Urinary bladder (tissue), 4 donors: ENCODE data around the gene URM1. TPM values are rescaled to one million over a fixed set of nuclear protein-coding genes. Genes with fewer than 3 reads are reported as not detected.

Experiments used
- DNase-seq: peaks from one replicate; pipeline ENCODE4 v3.0.0-alpha.2; 2015; ENCODE audit errors: extremely low spot score
- H3K27ac ChIP-seq: one replicate; pipeline ENCODE4 v1.5.1; 2013; ENCODE audit warnings: low read depth, mild to moderate bottlenecking, moderate library complexity
- H3K36me3 ChIP-seq: one replicate; pipeline ENCODE4 v1.6.1; 2013; ENCODE audit warnings: mild to moderate bottlenecking, moderate library complexity; ENCODE audit not compliant: insufficient read depth
- H3K4me1 ChIP-seq: one replicate; pipeline ENCODE4 v1.6.1; 2013; ENCODE audit warnings: mild to moderate bottlenecking, moderate library complexity; ENCODE audit not compliant: insufficient read depth
- H3K4me3 ChIP-seq: one replicate; pipeline ENCODE4 v1.5.1; 2013; ENCODE audit warnings: low read depth, low read length
- WGBS: extraction: QIAGEN DNeasy Blood & Tissue Kit; methylation state at CpG from one replicate; pipeline ENCODE4 v1.1.7; 2013; 5-methylcytosine and 5-hydroxymethylcytosine counted together
- polyA plus RNA-seq: library from polyadenylated mRNA; stranded (reverse); fragments of 200-250 nt; gene quantifications from one replicate; pipeline ENCODE4 v1.2.3, GENCODE V29; 2013
- total RNA-seq: library from RNA; depleted of rRNA; stranded (reverse); fragments of >200 nt; gene quantifications from one replicate; pipeline ENCODE4 v1.2.3, GENCODE V29; 2014
- donor health status: healthy with polysubstance abuse.
- donor health status: healthy.

The URM1 gene
- total and polyA plus RNA-seq, 2 donors, result 21.1 to 71.1 TPM

- Histone ChIP-seq H3K27ac (no peak overlapping the region), H3K4me1 (no peaks in the 10 kb centered on the region), H3K36me3 (no peaks in the 10 kb centered on the region), H3K4me3 (no peak overlapping the region)
- 94% methylated on average over 15 of the region's 15 CpGs for WGBS
- DNase-seq, result no peak
Measured at GRCh38 chr9:128424268-128424780, 53.1 kb downstream of the URM1 start.

DNA sequence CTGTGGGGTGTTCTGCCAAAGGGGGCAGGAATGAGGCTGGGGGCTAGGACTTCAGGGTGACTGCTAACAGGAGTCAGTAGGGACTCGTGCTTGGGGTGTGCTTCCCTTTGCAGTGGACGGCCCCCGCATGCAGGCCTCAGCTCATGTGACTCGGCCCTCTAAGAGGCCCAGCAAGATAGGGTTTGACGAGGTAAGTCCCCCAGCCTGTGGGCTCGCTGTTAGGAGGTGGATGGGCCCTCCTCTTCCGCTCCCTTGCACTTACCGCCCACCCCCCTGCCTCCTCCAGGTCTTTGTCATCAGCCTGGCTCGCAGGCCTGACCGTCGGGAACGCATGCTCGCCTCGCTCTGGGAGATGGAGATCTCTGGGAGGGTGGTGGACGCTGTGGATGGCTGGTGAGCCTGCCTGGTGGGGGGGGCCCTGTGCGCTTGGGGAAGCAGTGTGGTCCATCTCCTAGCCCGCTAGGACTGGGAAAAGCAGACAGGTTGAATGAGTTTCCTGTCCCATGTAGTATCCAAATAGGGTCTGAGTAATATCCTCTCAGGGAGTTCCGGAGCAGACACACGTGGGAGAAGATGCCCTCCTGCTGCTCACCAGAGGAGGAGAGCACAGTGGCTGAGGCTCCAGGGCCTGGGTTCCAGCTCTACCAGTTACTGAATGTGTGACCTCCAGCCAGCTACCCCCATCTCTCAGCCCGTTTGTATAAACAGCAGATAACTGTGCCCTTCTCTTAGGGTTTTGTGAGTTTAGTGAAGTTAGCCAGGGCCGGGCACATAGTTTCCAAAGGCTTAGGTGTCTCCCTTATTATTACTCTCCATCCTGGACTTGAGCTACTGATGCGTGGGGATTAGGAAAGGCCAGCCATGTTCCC, 57.7 kb downstream of the URM1 start:
- Histone ChIP-seq H3K27ac (no peak overlapping the region), H3K4me3 (no peak overlapping the region), H3K36me3 (no peaks in the 10 kb centered on the region), H3K4me1 (no peaks in the 10 kb centered on the region)
- no peak for DNase-seq
- 71% methylated on average over 22 of the region's 22 CpGs for WGBS

GRCh38 chr9:128429513-128430086, 58.4 kb downstream of the URM1 start:
- DNase-seq, result no peak
- Histone ChIP-seq H3K36me3 (no peaks in the 10 kb centered on the region), H3K27ac (no peak overlapping the region), H3K4me3 (no peak overlapping the region), H3K4me1 (no peaks in the 10 kb centered on the region)
- WGBS, result 84% methylated on average over 13 of the region's 13 CpGs

GRCh38 chr9:128431207-128431606, 60.0 kb downstream of the URM1 start:
- no peak overlapping the region for H3K4me3 ChIP-seq
- 94% methylated on average over 8 of the region's 8 CpGs for WGBS
- H3K4me1 ChIP-seq, result no peaks in the 10 kb centered on the region
- no peak overlapping the region for H3K27ac ChIP-seq
- no peak for DNase-seq
- H3K36me3 ChIP-seq, result no peaks in the 10 kb centered on the region

DNA sequence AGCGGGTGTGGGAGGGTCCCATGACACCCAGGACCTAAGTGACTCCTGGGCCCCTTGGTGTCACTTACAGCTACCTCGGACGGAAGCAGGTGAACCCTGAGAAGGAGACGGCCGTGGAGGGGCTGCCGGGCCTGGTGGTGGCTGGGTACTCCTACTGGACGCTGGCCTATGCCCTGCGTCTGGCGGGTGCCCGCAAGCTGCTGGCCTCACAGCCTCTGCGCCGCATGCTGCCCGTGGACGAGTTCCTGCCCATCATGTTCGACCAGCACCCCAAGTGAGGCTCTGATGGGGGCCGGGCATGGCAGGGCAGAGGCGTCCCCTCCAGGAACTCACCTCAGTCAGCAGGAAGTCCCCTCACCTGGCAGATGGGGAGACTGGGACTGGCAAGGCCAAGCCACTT, 63.2 kb downstream of the URM1 start:
- no peak overlapping the region for H3K27ac ChIP-seq
- H3K4me1 ChIP-seq, result no peaks in the 10 kb centered on the region
- no peak overlapping the region for H3K4me3 ChIP-seq
- no peaks in the 10 kb centered on the region for H3K36me3 ChIP-seq
- 92% methylated on average over 17 of the region's 17 CpGs for WGBS
- no peak for DNase-seq

GRCh38 chr9:128435611-128436010, 64.4 kb downstream of the URM1 start:
- Histone ChIP-seq H3K4me1 (no peaks in the 10 kb centered on the region), H3K36me3 (no peaks in the 10 kb centered on the region), H3K27ac (no peak overlapping the region), H3K4me3 (no peak overlapping the region)
- DNase-seq, result no peak
- WGBS, result 90% methylated on average over 18 of the region's 18 CpGs

GRCh38 chr9:128438343-128439109, 67.4 kb downstream of the URM1 start:
- Histone ChIP-seq H3K4me3 (no peak overlapping the region), H3K36me3 (no peaks in the 10 kb centered on the region), H3K4me1 (no peaks in the 10 kb centered on the region), H3K27ac (no peak overlapping the region)
- 30% methylated on average over 12 of the region's 12 CpGs for WGBS
- no peak for DNase-seq

- whole genome bisulfite sequencing, result 80% methylated on average over 7 of the region's 7 CpGs
Measured at GRCh38 chr9:128439273-128439672, 68.1 kb downstream of the URM1 start.

More at GRCh38 chr9:128439273-128439672, 68.1 kb downstream of the URM1 start:
- H3K36me3 ChIP-seq, result no peaks in the 10 kb centered on the region
- H3K27ac ChIP-seq, result no peak overlapping the region
- no peak for DNase-seq
- no peak overlapping the region for H3K4me3 ChIP-seq
- H3K4me1 ChIP-seq, result no peaks in the 10 kb centered on the region

Other genes starting within 250 kb of the URM1 start
- gene PTGES2, start 243.6 kb upstream of the URM1 start, total RNA-seq, result 21.1 TPM
- gene PTGES2, start 243.6 kb upstream of the URM1 start, polyA plus RNA-seq, result 59.6 TPM
- gene LCN2, start 221.9 kb upstream of the URM1 start, total RNA-seq, result 1.9 TPM
- gene LCN2, start 221.9 kb upstream of the URM1 start, polyA plus RNA-seq, result 23.0 TPM
- 25.7 TPM for gene BBLN, start 211.1 kb upstream of the URM1 start, total RNA-seq
- gene BBLN, start 211.1 kb upstream of the URM1 start, polyA plus RNA-seq, result 144 TPM
- gene CIZ1, start 179.8 kb upstream of the URM1 start, total RNA-seq, result 23.6 TPM
- 95.8 TPM for gene CIZ1, start 179.8 kb upstream of the URM1 start, polyA plus RNA-seq
- gene DNM1, start 168.0 kb upstream of the URM1 start, total RNA-seq, result 68.3 TPM
- gene DNM1, start 168.0 kb upstream of the URM1 start, polyA plus RNA-seq, result 15.2 TPM
- gene GOLGA2, start 95.4 kb upstream of the URM1 start, total RNA-seq, result 147 TPM
- gene GOLGA2, start 95.4 kb upstream of the URM1 start, polyA plus RNA-seq, result 88.9 TPM
- gene SWI5, start 95.1 kb upstream of the URM1 start, total RNA-seq, result 17.4 TPM
- gene SWI5, start 95.1 kb upstream of the URM1 start, polyA plus RNA-seq, result 34.5 TPM
- gene TRUB2, start 48.9 kb upstream of the URM1 start, total RNA-seq, result 13.7 TPM
- 14.8 TPM for gene TRUB2, start 48.9 kb upstream of the URM1 start, polyA plus RNA-seq
- 23.1 TPM for gene COQ4, start 48.5 kb upstream of the URM1 start, total RNA-seq
- 41.6 TPM for gene COQ4, start 48.5 kb upstream of the URM1 start, polyA plus RNA-seq
- 8.1 TPM for gene SLC27A4, start 30.8 kb upstream of the URM1 start, total RNA-seq
- gene SLC27A4, start 30.8 kb upstream of the URM1 start, polyA plus RNA-seq, result 23.1 TPM
- 50.3 TPM for gene CERCAM, start 49.5 kb downstream of the URM1 start, total RNA-seq
- 41.6 TPM for gene CERCAM, start 49.5 kb downstream of the URM1 start, polyA plus RNA-seq
- 27.5 TPM for gene ODF2, start 84.6 kb downstream of the URM1 start, total RNA-seq
- gene ODF2, start 84.6 kb downstream of the URM1 start, polyA plus RNA-seq, result 25.4 TPM
- gene GLE1, start 133.3 kb downstream of the URM1 start, total RNA-seq, result 13.5 TPM
- gene GLE1, start 133.3 kb downstream of the URM1 start, polyA plus RNA-seq, result 19.2 TPM
- 308 TPM for gene SPTAN1, start 181.2 kb downstream of the URM1 start, total RNA-seq
- 148 TPM for gene SPTAN1, start 181.2 kb downstream of the URM1 start, polyA plus RNA-seq